Activated T-cell treated with anti-CD3 and anti-CD28 coated beads for 4 hours (primary cell): ENCODE results near the gene C11orf91.
"Not testable (repeated sequence)": the region's sequence is repeated elsewhere in the genome, so short reads cannot be mapped to it uniquely, and the experiment has no call there.

Experiments
- DNase-seq: peaks from one replicate; pipeline ENCODE4 v3.0.0-alpha.2; 2020

C11orf91 gene, protein sequence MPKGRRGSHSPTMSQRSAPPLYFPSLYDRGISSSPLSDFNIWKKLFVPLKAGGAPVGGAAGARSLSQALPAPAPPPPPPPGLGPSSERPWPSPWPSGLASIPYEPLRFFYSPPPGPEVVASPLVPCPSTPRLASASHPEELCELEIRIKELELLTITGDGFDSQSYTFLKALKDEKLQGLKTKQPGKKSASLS

DNA sequence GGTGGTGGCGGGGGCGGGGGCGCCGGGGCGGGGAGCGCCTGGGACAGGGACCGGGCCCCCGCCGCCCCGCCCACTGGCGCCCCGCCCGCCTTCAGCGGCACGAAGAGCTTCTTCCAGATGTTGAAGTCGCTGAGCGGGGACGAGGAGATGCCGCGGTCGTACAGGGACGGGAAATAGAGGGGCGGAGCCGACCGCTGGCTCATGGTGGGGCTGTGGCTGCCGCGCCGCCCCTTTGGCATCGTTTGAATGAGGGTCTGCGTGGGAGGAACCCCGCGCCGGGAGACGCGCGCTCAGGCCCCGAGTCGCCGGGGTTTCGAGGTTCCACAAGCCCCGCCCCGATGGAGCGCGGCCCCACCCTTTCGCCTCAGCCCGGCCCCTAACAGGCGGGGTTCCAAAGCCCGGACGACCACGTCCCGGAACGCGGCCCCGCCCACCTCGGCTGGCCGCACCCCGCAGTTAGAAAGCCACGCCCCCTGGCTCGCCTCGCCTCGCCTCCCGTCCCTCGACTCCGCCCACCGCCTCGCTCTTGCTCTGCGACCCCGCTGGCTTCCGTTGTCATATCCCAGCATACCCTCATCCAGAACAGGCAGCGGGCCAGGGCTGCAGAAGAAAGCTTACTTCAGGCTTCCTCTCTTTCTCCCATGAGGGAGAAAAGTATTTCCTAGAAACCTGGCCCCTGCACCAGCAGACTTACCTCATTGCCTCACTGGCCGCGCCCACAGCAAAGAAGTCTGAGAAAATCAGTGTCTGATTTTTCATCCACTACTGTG lies at the start of gene C11orf91:
Gene C11orf91, minus strand, starts transcription at position 325 of the 770 bp plus-strand sequence. Its CDS starts 86 bp downstream, at position 239.
- DNase-seq, result peak; percentile 93

DNA sequence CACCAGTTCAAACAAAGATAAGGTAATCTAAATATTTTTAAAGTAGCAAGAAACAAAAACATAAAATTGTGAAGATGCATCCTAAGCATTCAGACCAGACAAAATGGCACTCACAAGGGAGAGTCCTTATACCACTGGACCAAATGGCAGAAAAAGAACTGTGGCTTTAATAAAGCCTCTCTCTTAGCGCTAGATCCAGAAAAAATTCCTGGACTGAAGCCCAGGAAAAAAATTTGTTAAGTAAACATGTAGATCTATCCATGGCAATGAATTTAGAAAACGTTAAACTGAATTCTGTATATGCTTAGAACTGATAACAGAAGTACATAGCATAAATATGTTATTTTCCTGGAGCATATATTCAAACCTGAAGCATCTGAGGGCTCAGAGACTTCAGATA lies 47.4 kb upstream of the C11orf91 start:
- no peak for DNase-seq

DNA sequence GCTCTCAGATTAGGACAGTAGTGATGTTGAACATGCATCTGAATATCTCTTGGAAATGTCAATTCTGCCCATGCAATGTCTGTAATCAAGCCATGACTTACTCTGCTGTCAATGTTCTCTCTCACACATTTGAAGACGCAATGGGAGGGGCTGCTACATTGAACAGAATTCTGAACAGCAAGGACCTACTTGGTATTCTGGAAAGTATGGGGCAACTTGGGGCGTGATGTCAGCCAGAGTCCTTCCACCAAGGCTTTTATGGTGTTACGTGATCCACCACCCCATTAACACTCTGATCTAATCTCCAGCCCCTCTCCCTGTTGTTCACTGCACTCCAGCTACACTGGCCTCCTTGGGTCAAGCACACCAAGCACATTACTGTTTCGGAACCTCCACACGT lies 42.7 kb upstream of the C11orf91 start:
- DNase-seq, result no peak

DNA sequence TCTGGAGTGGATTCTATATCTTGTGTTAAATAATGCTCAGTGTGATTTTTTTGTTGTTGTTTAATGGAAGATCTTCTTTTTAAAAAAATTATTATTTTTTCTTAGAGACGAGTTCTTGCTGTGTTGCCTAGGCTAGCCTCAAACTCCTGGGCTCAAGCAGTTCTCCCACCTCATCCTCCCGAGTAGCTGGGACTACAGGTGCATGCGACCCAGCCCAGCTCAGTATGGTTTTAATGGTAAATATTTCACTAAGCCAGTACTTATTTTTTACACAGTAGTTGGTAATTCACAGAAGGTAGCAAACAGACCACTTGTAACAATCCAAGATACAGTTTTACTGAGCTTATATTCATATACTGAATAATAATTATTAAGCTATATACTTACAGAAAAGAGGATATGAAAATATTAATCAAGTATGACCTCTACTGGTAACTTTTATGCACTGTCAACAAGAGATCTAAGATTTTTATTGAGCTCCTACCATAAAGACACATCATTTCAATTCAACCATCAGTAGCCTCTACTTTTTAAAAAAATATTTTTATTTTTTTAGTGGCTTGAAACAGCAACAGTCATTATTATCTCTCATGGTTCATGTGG lies 41.7 kb upstream of the C11orf91 start:
- DNase-seq, result no peak

DNA sequence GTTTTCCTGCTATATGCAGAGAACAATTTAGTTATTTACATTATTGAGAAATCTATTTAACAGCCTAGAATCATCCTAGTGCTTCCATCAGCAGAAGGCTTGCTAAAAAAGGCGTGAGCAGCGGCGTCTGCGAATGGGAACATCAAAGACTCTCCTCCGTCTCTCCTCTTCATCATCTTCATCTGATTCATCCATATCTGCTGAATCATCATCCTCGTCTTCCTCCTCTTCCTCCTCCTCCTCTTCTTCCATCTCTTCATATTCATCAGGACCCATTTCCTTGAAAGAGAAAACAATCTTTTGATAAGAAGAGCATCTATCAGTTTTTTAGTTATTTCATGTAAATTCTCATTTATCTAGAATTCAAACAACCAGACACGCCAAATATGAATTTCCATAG lies 41.2 kb upstream of the C11orf91 start:
- no peak for DNase-seq

DNA sequence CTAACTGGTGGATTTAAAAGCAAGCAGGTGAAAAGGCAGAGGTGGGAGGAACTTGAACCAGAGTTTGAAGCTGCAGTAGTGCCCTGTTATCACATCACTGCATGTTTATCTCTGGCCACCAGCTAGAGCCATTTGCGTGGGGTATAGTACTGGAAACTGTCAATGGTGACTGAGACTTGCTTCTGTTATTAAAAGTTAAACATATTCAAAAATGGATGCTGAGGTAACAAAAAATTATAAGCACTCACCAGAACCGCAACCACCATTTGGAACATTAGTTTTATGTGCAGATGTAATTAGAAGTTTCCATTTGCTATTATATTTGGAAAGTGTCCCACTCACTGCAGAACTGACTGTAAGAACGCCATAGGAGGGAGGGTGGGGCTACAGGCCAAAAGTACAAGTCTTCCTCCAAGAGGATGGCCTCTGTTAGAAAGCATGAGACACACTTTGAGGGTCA lies 36.8 kb upstream of the C11orf91 start:
- no peak for DNase-seq

DNA sequence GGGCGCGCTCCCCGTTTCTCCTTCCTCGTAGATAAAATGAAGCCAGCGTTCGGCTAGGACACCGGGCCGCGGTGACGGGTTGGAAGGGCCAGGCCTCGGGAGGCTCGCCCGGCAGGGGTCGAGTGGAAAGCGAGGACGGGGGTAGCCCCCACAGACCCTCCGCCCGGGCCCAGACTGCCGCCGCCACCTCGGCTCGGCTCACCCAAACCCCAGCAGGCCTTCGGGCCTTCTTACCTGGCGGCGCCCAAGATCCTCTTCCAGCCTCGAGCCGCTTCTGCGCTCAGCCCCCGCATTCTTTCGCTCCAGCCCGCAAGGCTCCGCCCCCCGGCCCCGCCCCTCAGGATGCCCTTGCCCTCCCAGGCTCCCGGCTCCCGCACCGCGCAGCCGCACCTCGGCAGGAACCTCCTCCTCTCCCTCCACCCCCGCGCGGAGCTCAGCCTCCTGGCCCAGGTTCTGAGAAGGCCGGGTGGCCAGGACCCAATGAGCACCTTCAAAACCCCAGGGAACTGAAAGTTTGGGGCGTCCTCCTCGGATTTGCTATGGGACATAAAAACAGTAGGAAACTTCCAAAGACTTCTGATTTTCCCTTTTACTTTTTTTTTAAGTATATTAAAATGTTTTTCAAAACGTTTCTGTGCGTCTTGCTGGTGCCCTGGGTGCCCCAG lies 35.7 kb upstream of the C11orf91 start, which contains the start of gene CD59:
Gene CD59, minus strand, starts transcription at position 276 of the 665 bp plus-strand sequence. CDS start 13,978 bp downstream, outside the sequence.
- peak; percentile 94 for DNase-seq

DNA sequence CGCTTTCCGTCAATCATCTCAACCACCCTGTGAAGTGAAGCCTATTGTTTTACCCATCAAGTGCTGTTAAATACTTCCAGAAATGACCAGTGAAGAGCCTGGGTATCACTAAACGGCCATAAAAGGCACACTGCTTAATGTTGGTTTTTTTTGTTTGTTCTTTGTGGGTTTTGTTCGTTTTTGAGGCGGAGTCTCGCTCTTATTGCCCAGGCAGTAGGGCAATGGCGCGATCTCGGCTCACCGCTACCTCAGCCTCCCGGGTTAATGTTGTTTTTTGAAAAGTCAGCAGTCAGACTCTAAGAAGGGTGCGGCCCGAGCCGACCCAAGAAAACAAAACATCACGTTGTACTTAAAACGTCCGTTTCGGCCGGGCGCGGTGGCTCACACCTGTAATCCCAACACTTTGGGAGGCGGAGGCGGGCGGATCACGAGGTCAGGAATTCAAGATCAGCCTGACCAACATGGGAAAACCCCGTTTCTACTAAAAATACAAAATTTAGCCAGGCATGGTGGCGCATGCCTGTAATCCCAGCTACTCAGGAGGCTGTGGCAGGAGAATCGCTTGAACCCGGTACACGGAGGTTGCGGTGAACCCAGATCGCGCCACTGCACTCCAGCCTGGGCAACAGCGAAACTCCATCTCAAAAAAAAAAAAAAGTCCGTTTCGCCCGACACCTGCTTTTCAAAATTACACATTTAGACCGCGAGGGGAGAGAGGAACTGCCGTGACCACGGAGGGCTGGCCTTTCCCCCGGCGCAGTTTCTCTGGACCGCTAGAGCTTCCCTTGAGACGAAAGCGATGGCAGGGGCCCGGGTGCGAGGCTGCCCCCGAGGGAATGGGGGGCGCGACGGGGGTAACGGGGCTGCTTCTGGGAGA lies 34.9 kb upstream of the C11orf91 start:
- DNase-seq, result no peak

DNA sequence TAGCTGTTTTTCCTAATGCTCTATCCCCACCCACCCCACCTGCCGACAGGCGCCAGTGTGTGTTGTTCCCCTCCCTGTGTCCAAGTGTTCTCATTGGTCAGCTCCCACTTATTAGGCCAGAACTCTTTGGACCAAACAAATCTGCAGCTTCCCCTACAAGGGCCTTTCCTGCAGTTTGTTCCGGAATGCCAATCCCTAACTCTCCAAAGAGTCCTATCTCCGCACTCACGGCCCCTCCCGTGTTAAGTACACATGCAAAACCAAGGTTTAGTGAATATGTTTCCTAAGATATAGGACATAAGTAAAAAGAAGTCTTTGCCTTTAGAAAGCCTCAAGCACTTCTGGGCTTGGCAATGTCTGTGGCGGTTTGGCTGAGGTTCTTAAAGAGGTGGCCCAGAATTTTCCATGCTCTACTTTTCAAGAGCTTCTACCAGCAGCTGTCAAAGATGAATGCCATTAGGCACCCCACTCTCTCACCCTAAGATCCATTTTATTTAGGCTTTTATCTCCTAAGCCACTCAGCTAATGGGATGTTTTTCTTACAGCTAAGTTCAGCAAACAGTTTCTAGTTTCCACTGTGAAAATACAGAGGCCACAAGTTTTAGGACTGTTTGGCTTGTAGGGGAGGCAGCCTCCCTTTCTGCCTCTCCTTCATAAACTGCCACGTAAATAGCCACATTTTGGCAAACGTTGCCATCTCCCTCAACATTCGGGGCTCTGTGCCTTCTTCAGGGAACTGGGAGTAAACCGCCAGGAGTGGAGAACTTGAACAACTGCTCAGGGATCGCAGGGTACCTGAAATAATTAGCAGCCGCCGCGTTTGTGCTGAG lies 34.0 kb upstream of the C11orf91 start:
- no peak for DNase-seq

DNA sequence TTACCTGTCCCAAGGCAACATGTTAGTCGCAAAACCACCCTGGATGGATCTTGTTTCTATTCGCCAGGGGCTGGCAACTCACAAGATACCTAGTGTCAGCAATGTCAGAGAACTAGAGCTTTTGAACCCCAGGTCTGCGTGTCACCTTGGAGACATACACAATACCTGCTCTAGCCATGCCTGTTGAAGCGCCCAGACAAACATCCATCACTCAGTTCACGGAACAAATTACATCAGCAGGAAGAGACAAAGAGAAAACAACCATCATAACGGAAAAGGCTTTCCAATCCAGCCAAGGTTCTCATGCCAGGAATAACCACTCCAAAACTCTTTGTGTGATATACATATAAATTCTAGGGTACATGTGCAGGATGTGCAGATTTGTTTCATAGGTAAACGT lies 33.4 kb upstream of the C11orf91 start:
- no peak for DNase-seq

DNA sequence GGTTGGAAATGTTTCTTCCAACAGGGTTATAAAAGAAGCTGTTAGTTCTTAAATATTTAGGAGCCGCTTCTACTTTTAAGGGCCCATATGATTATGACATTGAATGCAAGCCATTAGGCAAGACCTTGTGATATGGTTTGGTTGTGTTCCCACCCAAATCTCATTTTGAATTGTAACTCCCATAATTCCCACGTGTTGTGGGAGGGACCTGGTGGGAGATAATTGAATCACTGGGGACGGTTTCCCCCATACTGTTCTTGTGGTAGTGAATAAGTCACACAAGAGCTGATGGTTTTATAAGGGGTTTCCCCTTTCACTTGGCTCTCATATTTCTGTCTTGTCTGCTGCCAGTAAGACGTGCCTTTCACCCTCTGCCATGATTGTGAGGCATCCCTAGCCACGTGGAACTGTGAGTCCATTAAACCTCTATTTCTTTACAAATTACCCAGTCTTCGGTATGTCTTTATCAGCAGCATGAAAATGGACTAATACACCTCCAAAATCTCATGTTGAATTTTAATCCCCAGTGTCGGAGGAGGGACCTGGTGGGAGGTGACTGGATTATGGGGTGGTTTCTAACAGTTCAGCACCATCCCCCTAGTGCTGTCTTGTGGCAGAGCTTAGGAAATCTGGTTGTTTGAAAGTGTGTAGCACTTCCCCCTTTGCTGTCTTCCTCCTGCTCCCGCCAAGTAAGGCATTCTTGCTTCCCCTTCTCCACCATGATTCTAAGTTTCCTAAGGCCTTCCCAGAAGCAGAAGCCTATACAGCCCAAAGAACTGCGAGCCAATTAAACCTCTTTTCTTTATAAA lies 31.3 kb upstream of the C11orf91 start:
- no peak for DNase-seq

DNA sequence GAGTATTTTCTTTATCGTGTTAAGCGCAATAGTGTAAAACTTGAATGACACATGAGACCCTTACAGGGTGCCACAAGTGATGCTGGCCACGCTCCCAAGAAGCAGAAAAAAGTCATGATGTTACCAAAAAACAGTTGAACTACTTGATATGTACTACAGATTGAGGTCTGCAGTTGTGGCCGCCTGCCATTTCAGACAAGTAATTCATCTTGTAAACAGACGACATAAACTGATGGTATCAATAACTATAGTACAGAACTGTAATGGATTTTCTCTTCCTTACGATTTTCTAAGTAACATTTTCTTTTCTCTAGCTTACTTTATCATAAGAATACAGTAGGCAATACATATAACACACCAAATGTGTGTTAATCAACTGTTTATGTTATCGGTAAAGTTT lies 30.1 kb upstream of the C11orf91 start:
- DNase-seq, result no peak

DNA sequence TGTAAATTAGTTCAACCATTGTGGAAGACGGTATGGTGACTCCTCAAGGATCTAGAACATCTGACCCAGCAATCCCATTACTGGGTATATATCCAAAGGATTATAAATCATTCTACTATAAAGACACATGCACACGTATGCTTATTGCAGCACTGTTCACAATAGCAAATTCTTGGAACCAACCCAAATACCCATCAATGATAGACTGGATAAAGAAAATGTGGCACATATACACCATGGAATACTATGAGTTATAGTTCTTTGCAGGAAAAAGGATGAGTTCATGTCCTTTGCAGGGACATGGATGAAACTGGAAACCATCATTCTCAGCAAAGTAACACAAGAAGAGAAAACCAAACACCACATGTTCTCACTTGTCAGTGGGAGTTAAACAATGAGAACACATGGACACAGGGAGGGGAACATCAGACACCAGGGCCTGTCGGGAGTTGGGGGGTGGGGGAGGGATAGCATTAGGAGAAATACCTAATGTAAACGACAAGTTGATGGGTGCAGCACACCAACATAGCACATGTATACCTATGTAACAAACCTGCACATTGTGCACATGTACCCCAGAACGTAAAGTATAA lies 28.5 kb upstream of the C11orf91 start:
- not testable (repeated sequence) for DNase-seq

DNA sequence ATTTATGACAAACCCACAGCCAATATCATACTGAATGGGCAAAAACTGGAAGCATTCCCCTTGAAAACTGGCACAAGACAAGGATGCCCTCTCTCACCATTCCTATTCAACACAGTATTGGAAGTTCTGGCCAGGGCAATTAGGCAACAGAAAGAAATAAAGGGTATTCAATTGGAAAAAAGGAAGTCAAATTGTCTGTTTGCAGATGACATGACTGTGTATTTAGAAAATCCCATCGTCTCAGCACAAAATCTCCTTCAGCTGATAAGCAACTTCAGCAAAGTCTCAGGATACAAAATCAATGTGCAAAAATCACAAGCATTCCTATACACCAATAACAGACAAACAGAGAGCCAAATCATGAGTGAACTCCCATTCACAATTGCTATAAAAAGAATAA lies 26.9 kb upstream of the C11orf91 start:
- DNase-seq, result not testable (repeated sequence)

DNA sequence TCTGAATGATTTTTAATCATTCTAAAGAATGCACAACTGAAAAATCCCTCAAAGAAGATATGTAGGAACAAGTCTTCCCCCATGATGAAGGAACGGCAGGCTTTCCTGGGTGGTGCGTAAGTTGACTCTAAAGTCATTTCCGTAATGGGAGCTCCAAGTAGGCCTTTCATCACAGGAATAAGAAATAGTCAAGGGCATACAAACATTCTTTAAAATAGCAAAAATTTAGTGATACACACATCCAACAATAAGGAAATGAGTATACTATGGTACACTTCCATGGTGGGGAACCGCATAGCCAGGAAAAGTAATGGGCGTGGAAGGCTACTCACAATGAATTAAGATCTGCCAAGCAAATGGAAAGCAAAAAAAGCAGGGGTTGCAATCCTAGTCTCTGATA lies 24.9 kb upstream of the C11orf91 start:
- no peak for DNase-seq

DNA sequence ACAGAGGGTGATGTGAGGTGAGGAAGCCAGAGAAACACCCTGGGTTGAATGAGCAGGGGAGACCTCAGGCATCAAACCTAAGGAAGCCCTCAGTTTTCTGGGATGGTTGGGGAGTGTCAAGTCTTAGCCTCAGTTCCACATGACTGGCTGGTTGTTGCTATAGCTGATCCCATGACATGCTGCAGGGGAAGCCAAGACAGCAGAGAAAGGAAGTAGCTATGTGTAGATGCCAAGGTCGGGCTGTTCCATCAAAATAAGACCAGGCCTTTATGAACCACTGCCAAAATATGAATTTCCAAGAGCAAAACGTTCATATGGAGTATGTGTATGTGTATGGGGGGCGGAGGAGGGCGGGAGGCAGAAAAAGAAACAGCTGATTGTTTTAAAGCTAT lies 24.0 kb upstream of the C11orf91 start:
- DNase-seq, result no peak

DNA sequence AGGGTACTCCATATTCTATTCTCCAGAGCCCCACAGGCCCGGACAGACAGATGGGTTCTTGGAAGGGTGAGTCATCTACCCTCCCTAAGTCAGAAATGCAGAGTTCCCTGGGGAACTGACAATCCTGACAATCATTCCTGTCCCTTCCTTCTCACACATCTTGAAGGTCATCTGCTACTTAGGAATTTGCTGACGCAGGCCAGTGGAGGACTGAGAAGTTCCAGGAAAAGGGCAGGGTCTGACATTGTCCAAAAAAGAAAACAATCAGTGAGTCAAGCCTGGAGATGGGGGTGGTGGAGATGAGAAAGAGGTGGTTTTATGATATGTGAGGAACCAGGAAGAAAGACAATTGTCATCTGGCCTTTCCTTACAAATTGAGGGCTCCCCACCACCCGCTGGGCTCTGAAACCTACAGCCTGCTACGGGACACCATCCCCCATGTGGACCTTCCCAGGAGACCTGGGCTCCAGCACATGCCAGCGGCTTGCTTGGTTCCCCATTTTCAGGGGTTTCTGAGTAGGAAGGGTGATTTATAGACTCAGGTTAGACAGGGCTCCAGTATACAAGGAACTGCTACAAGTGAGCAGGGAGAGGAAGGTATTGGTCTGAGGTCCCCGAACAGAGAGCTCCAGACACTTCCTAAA lies 22.7 kb upstream of the C11orf91 start:
- DNase-seq, result no peak

DNA sequence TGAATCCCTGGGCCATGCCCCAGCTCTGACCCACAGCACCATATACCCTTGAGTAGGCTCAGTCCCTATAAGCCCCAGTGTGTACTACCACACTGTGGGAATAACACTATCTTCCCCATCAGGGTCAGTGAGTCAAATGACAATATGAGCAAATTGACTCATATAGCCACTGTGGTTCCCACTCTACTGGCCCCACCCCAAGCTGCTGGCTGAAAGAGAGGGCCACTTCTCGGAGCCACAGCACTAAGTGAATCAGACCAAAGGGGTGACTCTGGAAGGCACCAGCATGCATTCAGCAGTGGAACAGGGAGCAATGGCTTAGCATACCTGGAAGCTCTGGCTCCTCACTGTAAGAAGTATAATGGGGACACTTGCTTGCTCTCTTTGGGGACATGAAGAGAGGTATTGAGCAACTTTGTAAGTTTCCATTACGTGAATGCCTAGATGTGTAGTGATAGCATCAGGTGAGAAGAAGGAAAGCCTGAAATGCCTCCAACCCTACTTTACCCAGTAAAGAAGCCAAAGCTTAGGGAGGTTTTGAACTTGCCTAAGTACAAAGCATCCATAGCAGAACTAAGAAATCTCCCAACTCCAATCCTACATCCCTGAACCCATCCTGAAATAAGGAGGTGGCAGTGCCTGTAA lies 22.1 kb upstream of the C11orf91 start:
- no peak for DNase-seq

DNA sequence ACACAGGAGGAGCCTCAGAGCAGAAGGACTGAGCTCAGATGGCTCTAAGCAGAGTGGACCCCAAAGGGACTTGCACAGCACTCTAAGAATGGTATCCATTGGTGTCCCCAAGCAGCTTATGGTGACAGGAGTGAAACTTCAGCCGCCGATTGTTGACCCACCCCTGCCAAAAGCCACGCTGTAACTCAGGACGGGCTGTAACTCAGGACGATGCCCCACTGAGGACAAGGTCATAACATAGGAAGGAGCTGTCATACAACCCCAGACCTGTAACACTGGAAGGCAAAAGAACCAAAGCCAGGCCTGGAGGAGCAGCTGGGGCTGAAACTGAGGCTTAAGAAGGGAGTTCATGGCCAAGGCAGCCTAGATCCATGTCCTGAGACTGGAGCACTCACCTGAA lies 21.4 kb upstream of the C11orf91 start:
- no peak for DNase-seq
